Coronary artery (tissue), 2 donors: ENCODE measurements around the gene RAB1B.
A peak's percentile ranks its signal among the peaks of the same experiment; 100 is the strongest.

Source experiments
- DNase-seq: peaks from one replicate; pipeline ENCODE4 v3.0.0-alpha.2; 2017; ENCODE audit warnings: low spot score
- H3K27ac ChIP-seq, 2 donors: fragments of 200-600 bp; sonication (generic); one replicate each; pipeline ENCODE4 v1.5.1; 2016 to 2019
- H3K4me3 ChIP-seq: fragments of 200-600 bp; sonication (generic); 2 replicates; pipeline ENCODE4 v1.5.1; 2016; ENCODE audit warnings: mild to moderate bottlenecking, moderate library complexity
- TF ChIP-seq, protein P1 (sequence below): fragments of 200-600 bp; sonication (generic); IDR thresholded peaks from one replicate; pipeline ENCODE4 v1.5.1; 2019; ENCODE audit warnings: antibody characterized with exemption

The RAB1B gene

GRCh38 chr11:66278363-66279091 lies 10.1 kb downstream of the RAB1B start:
- TF ChIP-seq, protein P1, sequence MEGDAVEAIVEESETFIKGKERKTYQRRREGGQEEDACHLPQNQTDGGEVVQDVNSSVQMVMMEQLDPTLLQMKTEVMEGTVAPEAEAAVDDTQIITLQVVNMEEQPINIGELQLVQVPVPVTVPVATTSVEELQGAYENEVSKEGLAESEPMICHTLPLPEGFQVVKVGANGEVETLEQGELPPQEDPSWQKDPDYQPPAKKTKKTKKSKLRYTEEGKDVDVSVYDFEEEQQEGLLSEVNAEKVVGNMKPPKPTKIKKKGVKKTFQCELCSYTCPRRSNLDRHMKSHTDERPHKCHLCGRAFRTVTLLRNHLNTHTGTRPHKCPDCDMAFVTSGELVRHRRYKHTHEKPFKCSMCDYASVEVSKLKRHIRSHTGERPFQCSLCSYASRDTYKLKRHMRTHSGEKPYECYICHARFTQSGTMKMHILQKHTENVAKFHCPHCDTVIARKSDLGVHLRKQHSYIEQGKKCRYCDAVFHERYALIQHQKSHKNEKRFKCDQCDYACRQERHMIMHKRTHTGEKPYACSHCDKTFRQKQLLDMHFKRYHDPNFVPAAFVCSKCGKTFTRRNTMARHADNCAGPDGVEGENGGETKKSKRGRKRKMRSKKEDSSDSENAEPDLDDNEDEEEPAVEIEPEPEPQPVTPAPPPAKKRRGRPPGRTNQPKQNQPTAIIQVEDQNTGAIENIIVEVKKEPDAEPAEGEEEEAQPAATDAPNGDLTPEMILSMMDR = no peak
- peak overlapping the region in 1 of 2 donors; percentile 37 for H3K27ac ChIP-seq
- no peak for DNase-seq

DNA sequence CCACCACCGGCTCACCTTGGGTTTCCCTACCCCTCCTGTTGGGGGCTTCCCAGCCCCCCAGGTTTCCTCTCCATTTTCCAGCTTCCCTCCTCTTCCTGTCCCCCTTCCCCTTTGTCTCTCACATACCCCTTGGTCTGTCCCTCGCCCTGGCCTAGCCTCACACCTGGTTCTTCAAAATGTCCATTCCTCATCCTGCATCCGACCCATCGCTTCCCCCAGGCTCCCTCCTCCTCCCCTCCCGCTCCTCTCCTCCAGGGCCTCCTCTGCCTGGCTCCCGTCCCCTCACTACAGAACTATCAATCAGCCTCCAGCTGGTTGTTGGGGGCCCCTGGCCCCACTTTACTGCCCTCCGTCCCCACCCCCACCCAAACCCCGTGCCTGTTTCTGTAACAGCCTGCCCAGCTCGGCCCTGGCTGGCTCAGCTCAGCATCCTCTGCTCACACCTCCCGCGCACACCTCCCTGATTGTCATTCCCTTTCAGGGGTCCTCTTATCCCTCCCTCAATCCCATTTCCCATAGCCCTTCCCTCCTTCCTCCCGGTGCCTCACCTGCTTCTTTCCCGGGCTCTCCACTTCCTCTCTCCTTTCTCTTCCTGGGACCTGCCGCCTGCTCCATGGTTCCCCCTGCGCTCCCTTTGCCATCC lies 10.8 kb downstream of the RAB1B start:
- Histone ChIP-seq H3K27ac (no peak overlapping the region), H3K4me3 (no peak overlapping the region)
- TF ChIP-seq, protein P1 = no peak
- DNase-seq = no peak

More at GRCh38 chr11:66278363-66279091, 10.1 kb downstream of the RAB1B start:
- peak overlapping the region; percentile 65 for H3K4me3 ChIP-seq

GRCh38 chr11:66280428-66280827 lies 12.0 kb downstream of the RAB1B start:
- DNase-seq = no peak
- H3K27ac ChIP-seq = no peak overlapping the region

DNA sequence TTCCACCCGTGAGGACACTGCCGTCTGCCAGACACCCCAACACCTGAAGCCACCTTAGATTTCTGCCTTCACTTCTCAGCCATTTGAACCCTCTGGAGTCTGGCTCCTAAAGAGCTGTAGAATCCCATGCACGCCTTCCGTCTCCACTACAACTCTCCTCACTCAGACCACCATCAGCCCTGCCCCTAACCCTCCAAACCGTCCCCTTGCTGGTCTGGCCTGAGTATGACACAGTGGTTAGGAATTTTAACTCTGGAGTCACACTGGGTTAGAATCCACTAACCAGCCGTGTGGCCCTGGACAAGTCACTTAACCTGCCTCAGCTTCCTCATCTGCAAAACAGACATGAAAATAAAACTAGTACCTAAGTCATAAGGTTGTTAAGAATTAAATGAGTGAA lies 12.6 kb downstream of the RAB1B start:
- H3K4me3 ChIP-seq = no peak overlapping the region
- DNase-seq = no peak
- no peak overlapping the region for H3K27ac ChIP-seq
- TF ChIP-seq, protein P1 = no peak

More at GRCh38 chr11:66280428-66280827, 12.0 kb downstream of the RAB1B start:
- H3K4me3 ChIP-seq = no peak overlapping the region
- TF ChIP-seq, protein P1 = no peak

GRCh38 chr11:66281776-66282467 lies 13.5 kb downstream of the RAB1B start:
- TF ChIP-seq, protein P1 = no peak
- no peak for DNase-seq
- no peak overlapping the region for H3K4me3 ChIP-seq
- no peak overlapping the region for H3K27ac ChIP-seq

DNA sequence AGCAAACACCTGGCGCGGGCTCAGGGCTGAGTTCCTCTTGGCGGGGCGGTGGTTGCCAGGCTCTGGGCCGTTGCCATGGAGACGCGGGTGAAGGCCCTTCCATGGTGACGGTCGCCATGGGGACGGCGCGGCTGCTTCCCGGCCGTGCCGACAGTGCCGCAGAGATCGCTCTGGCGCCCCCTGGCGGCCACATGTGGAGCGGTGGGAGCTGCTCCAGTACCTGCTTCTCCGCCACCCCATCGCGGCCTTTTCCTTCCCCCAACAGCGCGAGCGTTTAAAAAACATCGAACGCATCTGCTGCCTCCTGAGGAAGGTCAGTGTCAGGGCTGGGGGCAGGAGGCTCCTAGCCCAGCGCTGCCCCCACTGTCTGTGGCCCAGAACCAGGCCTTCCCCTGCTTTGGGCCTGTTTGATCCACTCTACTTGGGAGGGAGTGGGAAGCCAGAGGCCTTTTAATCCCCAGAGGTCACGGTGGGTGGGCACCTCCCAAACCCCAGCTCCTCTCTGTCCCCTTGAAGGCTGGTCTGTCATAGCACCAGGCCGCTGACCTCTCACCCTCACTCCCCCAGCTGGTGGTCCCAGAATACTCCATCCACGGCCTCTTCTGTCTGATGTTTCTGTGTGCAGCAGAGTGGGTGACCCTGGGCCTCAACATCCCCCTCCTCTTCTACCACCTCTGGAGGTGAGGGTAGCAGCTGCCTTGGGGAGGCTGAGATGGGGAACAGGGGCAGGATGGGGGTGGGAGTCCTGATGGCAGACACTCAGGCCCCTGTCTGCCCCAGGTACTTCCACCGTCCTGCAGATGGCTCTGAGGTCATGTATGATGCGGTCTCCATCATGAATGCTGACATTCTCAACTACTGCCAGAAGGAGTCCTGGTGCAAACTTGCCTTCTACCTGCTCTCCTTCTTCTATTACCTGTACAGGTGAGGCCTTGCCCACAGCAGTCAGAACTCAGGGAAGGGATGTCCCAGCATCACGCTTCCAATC lies 14.3 kb downstream of the RAB1B start:
- H3K27ac ChIP-seq = no peak overlapping the region
- peak; percentile 97 for DNase-seq
- TF ChIP-seq, protein P1 = peak; percentile 93
- no peak overlapping the region for H3K4me3 ChIP-seq
